ENCODE data around the gene PPP1R12A. TPM values are rescaled to one million over a fixed set of nuclear protein-coding genes. Genes with fewer than 3 reads are reported as not detected.
A peak's percentile ranks its signal among the peaks of the same experiment; 100 is the strongest.

Gene PPP1R12A
- total RNA-seq, 1 donor from 2014 or later = 86.7 TPM

GRCh38 chr12:79973801-79974200 lies 38.9 kb upstream of the PPP1R12A start:
- DNase-seq (ENCODE audit: low spot score) = no peak
- Histone ChIP-seq H4K20me1 (ENCODE audit: low read depth) (no peaks in the 10 kb centered on the region), H3K9me3 (ENCODE audit: low read depth) (no peaks in the 10 kb centered on the region), H3K36me3 (no peaks in the 10 kb centered on the region), H3K4me3 (no peak overlapping the region), H3K4me1 (peaks cover 12% of the 10 kb centered on the region), H3K27me3 (no peaks in the 10 kb centered on the region), H3K9ac (no peak overlapping the region), H3K79me2 (ENCODE audit: low read depth) (no peaks in the 10 kb centered on the region), H2AFZ (replicated peaks) (peak overlapping the region; percentile 51), H3K4me2 (no peak overlapping the region), H3F3A (ENCODE audit: low read depth) (no peaks in the 10 kb centered on the region), H3K27ac (no peak overlapping the region)
- H3K27ac Mint-ChIP-seq = no peak overlapping the region
- peaks cover 4% of the 10 kb centered on the region for H3K27me3 Mint-ChIP-seq (ENCODE audit: insufficient read depth, low read depth)
- no peaks in the 10 kb centered on the region for H3K36me3 Mint-ChIP-seq
- no peaks in the 10 kb centered on the region for H3K9me3 Mint-ChIP-seq
- H3K4me1 Mint-ChIP-seq = peaks cover 4% of the 10 kb centered on the region
- no peak for TF ChIP-seq EZH2 (IDR thresholded peaks at IDR 0.05)
- TF ChIP-seq CTCF (IDR thresholded peaks at IDR 0.05) = no peak
- TF ChIP-seq EZH2phosphoT487 (IDR thresholded peaks at IDR 0.05) = no peak
- H3K4me3 Mint-ChIP-seq = no peak overlapping the region

- Histone ChIP-seq H3K36me3 (no peaks in the 10 kb centered on the region), H3K9ac (no peak overlapping the region), H3K79me2 (ENCODE audit: low read depth) (no peaks in the 10 kb centered on the region), H3K27ac (no peak overlapping the region), H3K27me3 (no peaks in the 10 kb centered on the region), H4K20me1 (ENCODE audit: low read depth) (no peaks in the 10 kb centered on the region), H3K4me1 (no peaks in the 10 kb centered on the region), H3F3A (ENCODE audit: low read depth) (no peaks in the 10 kb centered on the region), H3K4me3 (no peak overlapping the region), H3K4me2 (no peak overlapping the region), H2AFZ (replicated peaks) (no peak overlapping the region), H3K9me3 (ENCODE audit: low read depth) (no peaks in the 10 kb centered on the region)
- H3K36me3 Mint-ChIP-seq = no peaks in the 10 kb centered on the region
- H3K9me3 Mint-ChIP-seq = no peaks in the 10 kb centered on the region
- TF ChIP-seq EZH2phosphoT487 (IDR thresholded peaks at IDR 0.05) = no peak
- TF ChIP-seq EZH2 (IDR thresholded peaks at IDR 0.05) = no peak
- no peak for TF ChIP-seq CTCF (IDR thresholded peaks at IDR 0.05)
- no peak for DNase-seq (ENCODE audit: low spot score)
- H3K4me1 Mint-ChIP-seq = no peaks in the 10 kb centered on the region
- H3K4me3 Mint-ChIP-seq = no peak overlapping the region
- no peak overlapping the region for H3K27ac Mint-ChIP-seq
- H3K27me3 Mint-ChIP-seq (ENCODE audit: insufficient read depth, low read depth) = peaks cover 5% of the 10 kb centered on the region
Observed at GRCh38 chr12:79964100-79964627, 29.3 kb upstream of the PPP1R12A start.

- no peak overlapping the region for H3K27ac ChIP-seq
- H3K27ac Mint-ChIP-seq = no peak overlapping the region
Observed at GRCh38 chr12:79961411-79961810, 26.5 kb upstream of the PPP1R12A start.

More at GRCh38 chr12:79961411-79961810, 26.5 kb upstream of the PPP1R12A start:
- no peak overlapping the region for H2AFZ ChIP-seq (replicated peaks)
- no peaks in the 10 kb centered on the region for H4K20me1 ChIP-seq (ENCODE audit: low read depth)
- no peak overlapping the region for H3K4me2 ChIP-seq
- H3K9ac ChIP-seq = no peak overlapping the region
- TF ChIP-seq EZH2phosphoT487 (IDR thresholded peaks at IDR 0.05) (no peak), EZH2 (IDR thresholded peaks at IDR 0.05) (no peak), CTCF (IDR thresholded peaks at IDR 0.05) (no peak)
- Mint-ChIP-seq H3K4me3 (no peak overlapping the region), H3K4me1 (no peaks in the 10 kb centered on the region), H3K36me3 (no peaks in the 10 kb centered on the region), H3K27me3 (ENCODE audit: insufficient read depth, low read depth) (peaks cover 2% of the 10 kb centered on the region), H3K9me3 (no peaks in the 10 kb centered on the region)
- no peaks in the 10 kb centered on the region for H3K36me3 ChIP-seq
- H3K9me3 ChIP-seq (ENCODE audit: low read depth) = no peaks in the 10 kb centered on the region
- H3K79me2 ChIP-seq (ENCODE audit: low read depth) = no peaks in the 10 kb centered on the region
- no peak overlapping the region for H3K4me3 ChIP-seq
- H3K27me3 ChIP-seq = no peaks in the 10 kb centered on the region
- no peaks in the 10 kb centered on the region for H3K4me1 ChIP-seq
- DNase-seq (ENCODE audit: low spot score) = no peak
- no peaks in the 10 kb centered on the region for H3F3A ChIP-seq (ENCODE audit: low read depth)
